Lower leg skin (tissue), 3 donors: ENCODE measurements around the gene JPH2.

Experiments
- POLR2A ChIP-seq, 2 donors: fragments of 450-650 bp; IDR thresholded peaks; one replicate each; pipeline ENCODE4 v1.6.1; 2016 to 2017; ENCODE audit warnings: antibody characterized with exemption in 2 of 2, mild to moderate bottlenecking in 1 of 2, moderate library complexity in 1 of 2
- TF ChIP-seq, protein P1 (sequence below), 3 donors: fragments of 450-650 bp; IDR thresholded peaks; one replicate each; pipeline ENCODE4 v1.5.1; 2016; ENCODE audit warnings: antibody characterized with exemption in 3 of 3, mild to moderate bottlenecking in 3 of 3, moderate library complexity in 2 of 3

- TF ChIP-seq, protein P1, sequence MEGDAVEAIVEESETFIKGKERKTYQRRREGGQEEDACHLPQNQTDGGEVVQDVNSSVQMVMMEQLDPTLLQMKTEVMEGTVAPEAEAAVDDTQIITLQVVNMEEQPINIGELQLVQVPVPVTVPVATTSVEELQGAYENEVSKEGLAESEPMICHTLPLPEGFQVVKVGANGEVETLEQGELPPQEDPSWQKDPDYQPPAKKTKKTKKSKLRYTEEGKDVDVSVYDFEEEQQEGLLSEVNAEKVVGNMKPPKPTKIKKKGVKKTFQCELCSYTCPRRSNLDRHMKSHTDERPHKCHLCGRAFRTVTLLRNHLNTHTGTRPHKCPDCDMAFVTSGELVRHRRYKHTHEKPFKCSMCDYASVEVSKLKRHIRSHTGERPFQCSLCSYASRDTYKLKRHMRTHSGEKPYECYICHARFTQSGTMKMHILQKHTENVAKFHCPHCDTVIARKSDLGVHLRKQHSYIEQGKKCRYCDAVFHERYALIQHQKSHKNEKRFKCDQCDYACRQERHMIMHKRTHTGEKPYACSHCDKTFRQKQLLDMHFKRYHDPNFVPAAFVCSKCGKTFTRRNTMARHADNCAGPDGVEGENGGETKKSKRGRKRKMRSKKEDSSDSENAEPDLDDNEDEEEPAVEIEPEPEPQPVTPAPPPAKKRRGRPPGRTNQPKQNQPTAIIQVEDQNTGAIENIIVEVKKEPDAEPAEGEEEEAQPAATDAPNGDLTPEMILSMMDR (IDR thresholded peaks at IDR 0.05): no peak
- TF ChIP-seq POLR2A (IDR thresholded peaks at IDR 0.05): no peak
These were observed 75.2 kb downstream of the JPH2 start for GRCh38 chr20:44111712-44112335.
